Prostate gland (tissue), 2 donors: ENCODE data around the gene BCKDK. TPM values are rescaled to one million over a fixed set of nuclear protein-coding genes. Genes with fewer than 3 reads are reported as not detected.

Experiments used
- DNase-seq: peaks from one replicate; pipeline ENCODE4 v3.0.0-alpha.2; 2019; ENCODE audit warnings: low spot score
- H3K27ac ChIP-seq, 2 donors: fragments of 200-600 bp; sonication (generic); 2 replicates each; pipeline ENCODE4 v1.5.1; 2017 to 2019
- H3K27me3 ChIP-seq: fragments of 200-600 bp; sonication (generic); replicated peaks from 2 replicates; pipeline ENCODE4 v1.5.1; 2019; ENCODE audit not compliant: insufficient read depth
- H3K36me3 ChIP-seq, 2 donors: fragments of 200-600 bp; sonication (generic); 1 replicate in 1 of 2; 2 replicates in 1 of 2; pipeline versions ENCODE4 v1.5.1 to v1.8.1; 2017 to 2019
- H3K4me1 ChIP-seq: fragments of 200-600 bp; sonication (generic); replicated peaks from 2 replicates; pipeline ENCODE4 v1.5.1; 2019
- H3K4me3 ChIP-seq, 2 donors: fragments of 200-600 bp; sonication (generic); 2 replicates each; pipeline ENCODE4 v1.5.1; 2017 to 2019
- H3K9me3 ChIP-seq: fragments of 200-600 bp; sonication (generic); 2 replicates; pipeline ENCODE4 v1.5.1; 2017
- CTCF ChIP-seq, 4 experiments: fragments of 200-600 bp in 2 of 4; fragments of 450-650 bp in 2 of 4; sonication (generic) in 2 of 4; IDR thresholded peaks; 1 replicate in 3 of 4; 2 replicates in 1 of 4; pipeline ENCODE4 v1.5.1; 2016 to 2019; ENCODE audit warnings: antibody characterized with exemption in 4 of 4, mild to moderate bottlenecking in 2 of 4, moderate library complexity in 2 of 4
- POLR2A ChIP-seq: fragments of 450-650 bp; IDR thresholded peaks from one replicate; pipeline ENCODE4 v1.6.1; 2016; ENCODE audit warnings: antibody characterized with exemption, mild to moderate bottlenecking
- POLR2AphosphoS5 ChIP-seq: sonication (generic); formaldehyde crosslinking; IDR thresholded peaks from one replicate; pipeline ENCODE4 v1.6.1; 2017; ENCODE audit warnings: antibody characterized with exemption
- WGBS: methylation state at CpG from one replicate; pipeline ENCODE4 v1.1.5; 2018; 5-methylcytosine and 5-hydroxymethylcytosine counted together
- intact Hi-C: fragments of 100-400 bp; cut with DNase I; formaldehyde crosslinking; loops from one replicate; pipeline ENCODE4 v1.14.2; 2022
- total RNA-seq, 2 donors: library from RNA; depleted of rRNA; stranded (reverse); fragments of >200 nt; gene quantifications; one replicate each; pipeline ENCODE4 v1.1.0, GENCODE V29; 2016

The BCKDK gene
- total RNA-seq, 2 donors from 2014 or later = 78.5 to 80.6 TPM

- 2% methylated on average over 27 of the region's 27 CpGs for WGBS
- peaks cover 10% of the 10 kb centered on the region for H3K4me1 ChIP-seq
- DNase-seq = no peak
- intact Hi-C loops = loop anchor here (5.0 kb wide), 1 partner anchor 40 kb away; the partner anchor contains the start of gene STX4
- no peak for TF ChIP-seq POLR2AphosphoS5
- no peak for TF ChIP-seq CTCF (IDR thresholded peaks at IDR 0.05)
- no peak for TF ChIP-seq POLR2A
- H3K9me3 ChIP-seq = no peaks in the 10 kb centered on the region
- peak overlapping the region; percentile 91 to 94 for H3K27ac ChIP-seq
- H3K4me3 ChIP-seq = peak overlapping the region; percentile 97 to 99
- no peaks in the 10 kb centered on the region for H3K27me3 ChIP-seq
- H3K36me3 ChIP-seq = peaks cover 8 to 14% of the 10 kb centered on the region in 2 donors
Measured at GRCh38 chr16:31072540-31073141, 35.5 kb upstream of the BCKDK start.

- Histone ChIP-seq H3K36me3 (peaks cover 8 to 21% of the 10 kb centered on the region in 2 donors), H3K27me3 (no peaks in the 10 kb centered on the region), H3K4me3 (peak overlapping the region; percentile 97 to 99), H3K4me1 (peaks cover 10% of the 10 kb centered on the region), H3K27ac (peak overlapping the region; percentile 91 to 94), H3K9me3 (no peaks in the 10 kb centered on the region)
- TF ChIP-seq POLR2AphosphoS5 (peak; percentile 9), CTCF (IDR thresholded peaks at IDR 0.05) (peak in 2 of 4 experiments; percentile 15 to 17), POLR2A (peak; percentile 33)
- intact Hi-C loops = loop anchor here (5.0 kb wide), 1 partner anchor 41 kb away; the partner anchor contains the start of gene STX4
- DNase-seq = peak; percentile 91
- under 1% methylated on average over 66 of the region's 83 CpGs for WGBS
Measured at GRCh38 chr16:31073142-31073969, 34.8 kb upstream of the BCKDK start.

GRCh38 chr16:31073970-31074813 is 34.0 kb upstream of the BCKDK start, which contains the start of the genes ZNF646 and ZNF668:
Gene ZNF646 (plus strand): TSS chr16:31074422. CDS start chr16:31076325, 1,903 bp downstream.
Gene ZNF668 (minus strand): TSS chr16:31074240. CDS start chr16:31064459, 9,781 bp downstream.
- peak within 1 kb of the TSS; percentile 91 to 94 for H3K27ac ChIP-seq

More at GRCh38 chr16:31073970-31074813, 34.0 kb upstream of the BCKDK start, which contains the start of the genes ZNF646 and ZNF668:
- Histone ChIP-seq H3K9me3 (no peaks in the 10 kb centered on the region), H3K27me3 (no peaks in the 10 kb centered on the region), H3K4me3 (peak within 1 kb of the TSS; percentile 97 to 99), H3K36me3 (peaks cover 8 to 27% of the 10 kb centered on the region in 2 donors), H3K4me1 (peaks cover 10% of the 10 kb centered on the region)
- DNase-seq = peak; percentile 99
- under 1% methylated on average over 48 of the region's 48 CpGs for WGBS
- intact Hi-C loops = loop anchor here (2.0 to 5.0 kb wide), 2 partner anchors 21 to 42 kb away; partner anchors contain the start of genes STX4 and VKORC1
- TF ChIP-seq CTCF (IDR thresholded peaks at IDR 0.05) (peak in 1 of 4 experiments; percentile 10), POLR2A (peak; percentile 55), POLR2AphosphoS5 (peak; percentile 96)
